LNCAP (cell line): ENCODE data around the gene DOK3.

Experiments
- CTCF ChIP-seq: fragments of 450-650 bp; IDR thresholded peaks from 2 replicates; pipeline ENCODE4 v1.5.1; 2017; ENCODE audit warnings: mild to moderate bottlenecking

DOK3 gene

GRCh38 chr5:177502886-177503285 lies 6.7 kb downstream of the DOK3 start:
- TF ChIP-seq CTCF: no peak

GRCh38 chr5:177501874-177502678 lies 7.5 kb downstream of the DOK3 start:
- TF ChIP-seq CTCF: no peak

GRCh38 chr5:177500685-177501522 lies 8.7 kb downstream of the DOK3 start:
- peak; percentile 96 for TF ChIP-seq CTCF

- no peak for TF ChIP-seq CTCF
These were observed 9.8 kb downstream of the DOK3 start for GRCh38 chr5:177499842-177500241.

- no peak for TF ChIP-seq CTCF
These were observed 11.4 kb downstream of the DOK3 start for GRCh38 chr5:177498013-177498787.

GRCh38 chr5:177497292-177498012 lies 12.2 kb downstream of the DOK3 start, which contains the start of gene PDLIM7:
Gene PDLIM7 (minus strand): TSS chr5:177497604. CDS start chr5:177496512, 1,092 bp downstream.
- peak; percentile 16; the same call in 1 of the 2 replicates for TF ChIP-seq CTCF
